Measurements from ENCODE around the gene KCTD18.

KCTD18 gene

DNA sequence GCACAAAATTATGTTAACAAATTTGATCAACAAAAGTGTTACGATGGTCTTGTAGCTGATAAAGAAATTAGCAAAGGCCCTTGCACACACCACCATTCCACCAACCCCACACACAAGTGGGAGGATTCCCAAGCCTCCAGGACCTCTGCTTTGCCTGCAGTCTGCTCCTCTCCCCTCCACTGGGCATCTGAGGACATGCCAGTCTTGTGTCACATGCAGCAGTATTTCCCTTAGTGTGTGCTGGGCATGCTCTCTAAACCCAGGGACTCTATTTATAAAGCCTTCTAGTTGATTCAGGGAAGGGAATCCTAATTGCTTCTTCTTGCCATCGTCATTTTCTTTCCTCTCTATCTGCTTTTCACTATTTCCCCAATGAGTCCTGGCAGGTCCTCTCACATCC is 53.3 kb downstream of the KCTD18 start:
- Histone ChIP-seq H3K36me3 (replicated peaks in 1 of 2; ENCODE audit: control insufficient read depth in 2 of 2, insufficient read depth in 2 of 2, low read length in 2 of 2) (peaks cover 0 to 23% of the 10 kb centered on the region in 2 donors), H3K4me3 (ENCODE audit: low read length in 2 of 2) (no peak overlapping the region), H2AFZ (ENCODE audit: low read length) (no peak overlapping the region), H3K9ac (ENCODE audit: low read depth, low read length, poor library complexity) (no peak overlapping the region), H2BK12ac (ENCODE audit: low read length) (no peak overlapping the region), H2AK5ac (ENCODE audit: low read depth, low read length) (no peak overlapping the region), H3K4me2 (ENCODE audit: insufficient read depth, low read length, poor library complexity, severe bottlenecking) (no peak overlapping the region), H3K79me1 (ENCODE audit: low read depth, low read length) (no peaks in the 10 kb centered on the region), H3K18ac (ENCODE audit: low read length) (no peak overlapping the region), H3K4ac (ENCODE audit: low read length) (no peak overlapping the region), H2BK120ac (ENCODE audit: low read depth, low read length) (no peak overlapping the region), H3K14ac (ENCODE audit: low read length) (no peak overlapping the region), H3K4me1 (ENCODE audit: control insufficient read depth in 2 of 2, insufficient read depth in 1 of 2, low read depth in 1 of 2, low read length in 2 of 2) (peaks cover 0 to 5% of the 10 kb centered on the region in 2 donors), H3K27me3 (ENCODE audit: control insufficient read depth in 3 of 3, insufficient read depth in 3 of 3, low read depth in 1 of 3, low read length in 3 of 3) (no peaks in the 10 kb centered on the region), H3K23ac (ENCODE audit: low read depth, low read length, poor library complexity) (no peak overlapping the region), H2BK5ac (ENCODE audit: low read length) (no peak overlapping the region), H4K8ac (ENCODE audit: low read depth, low read length) (no peak overlapping the region), H4K91ac (ENCODE audit: low read depth, low read length, poor library complexity) (no peak overlapping the region), H2BK15ac (ENCODE audit: low read length) (no peak overlapping the region), H3K9me3 (replicated peaks in 1 of 2; ENCODE audit: control insufficient read depth in 2 of 2, insufficient read depth in 1 of 2, low read depth in 1 of 2, low read length in 2 of 2) (peaks cover 0 to 2% of the 10 kb centered on the region in 2 donors), H3K27ac (replicated peaks; ENCODE audit: low read length) (no peak overlapping the region)
- DNase-seq (ENCODE audit: low spot score), result no peak
- no CpG with 5 or more reads among the region's 2 CpGs for WGBS, 2 donors (ENCODE audit: extremely low coverage in 2 of 2, insufficient read length in 2 of 2, insufficient replicate concordance in 1 of 2)

- H3K9ac ChIP-seq (ENCODE audit: low read depth, low read length, poor library complexity), result no peak overlapping the region
- H3K27ac ChIP-seq (replicated peaks; ENCODE audit: low read length), result no peak overlapping the region
- no peak for DNase-seq (ENCODE audit: low spot score)
- no peak overlapping the region for H3K4me2 ChIP-seq (ENCODE audit: insufficient read depth, low read length, poor library complexity, severe bottlenecking)
- H2BK12ac ChIP-seq (ENCODE audit: low read length), result no peak overlapping the region
- no peak overlapping the region for H2BK15ac ChIP-seq (ENCODE audit: low read length)
- no peak overlapping the region for H2AFZ ChIP-seq (ENCODE audit: low read length)
- no peak overlapping the region for H2BK120ac ChIP-seq (ENCODE audit: low read depth, low read length)
- no peak overlapping the region for H4K91ac ChIP-seq (ENCODE audit: low read depth, low read length, poor library complexity)
- H4K8ac ChIP-seq (ENCODE audit: low read depth, low read length), result no peak overlapping the region
- H3K9me3 ChIP-seq (replicated peaks in 1 of 2; ENCODE audit: control insufficient read depth in 2 of 2, insufficient read depth in 1 of 2, low read depth in 1 of 2, low read length in 2 of 2), result peaks cover 0 to 2% of the 10 kb centered on the region in 2 donors
- no peak overlapping the region for H3K23ac ChIP-seq (ENCODE audit: low read depth, low read length, poor library complexity)
- no CpG with 5 or more reads among the region's 4 CpGs for WGBS, 2 donors (ENCODE audit: extremely low coverage in 2 of 2, insufficient read length in 2 of 2, insufficient replicate concordance in 1 of 2)
- H2BK5ac ChIP-seq (ENCODE audit: low read length), result no peak overlapping the region
- no peak overlapping the region for H3K14ac ChIP-seq (ENCODE audit: low read length)
- H3K18ac ChIP-seq (ENCODE audit: low read length), result no peak overlapping the region
- H3K4me3 ChIP-seq (ENCODE audit: low read length in 2 of 2), result no peak overlapping the region
- no peaks in the 10 kb centered on the region for H3K27me3 ChIP-seq (ENCODE audit: control insufficient read depth in 3 of 3, insufficient read depth in 3 of 3, low read depth in 1 of 3, low read length in 3 of 3)
- H3K79me1 ChIP-seq (ENCODE audit: low read depth, low read length), result no peaks in the 10 kb centered on the region
- no peak overlapping the region for H3K4ac ChIP-seq (ENCODE audit: low read length)
- peak overlapping the region; percentile 47 for H2AK5ac ChIP-seq (ENCODE audit: low read depth, low read length)
- peaks cover 0 to 5% of the 10 kb centered on the region in 2 donors for H3K4me1 ChIP-seq (ENCODE audit: control insufficient read depth in 2 of 2, insufficient read depth in 1 of 2, low read depth in 1 of 2, low read length in 2 of 2)
- H3K36me3 ChIP-seq (replicated peaks in 1 of 2; ENCODE audit: control insufficient read depth in 2 of 2, insufficient read depth in 2 of 2, low read length in 2 of 2), result peaks cover 0 to 23% of the 10 kb centered on the region in 2 donors
Measured at GRCh38 chr2:200455958-200456421, 53.9 kb downstream of the KCTD18 start.

- no CpG with 5 or more reads among the region's 4 CpGs for WGBS, 2 donors (ENCODE audit: extremely low coverage in 2 of 2, insufficient read length in 2 of 2, insufficient replicate concordance in 1 of 2)
- no peak overlapping the region for H3K9ac ChIP-seq (ENCODE audit: low read depth, low read length, poor library complexity)
- no peak overlapping the region for H2AFZ ChIP-seq (ENCODE audit: low read length)
- no peak for DNase-seq (ENCODE audit: low spot score)
- no peak overlapping the region for H2BK12ac ChIP-seq (ENCODE audit: low read length)
- H3K4me3 ChIP-seq (ENCODE audit: low read length in 2 of 2), result no peak overlapping the region
- no peak overlapping the region for H3K4me2 ChIP-seq (ENCODE audit: insufficient read depth, low read length, poor library complexity, severe bottlenecking)
- peaks cover 0 to 5% of the 10 kb centered on the region in 2 donors for H3K4me1 ChIP-seq (ENCODE audit: control insufficient read depth in 2 of 2, insufficient read depth in 1 of 2, low read depth in 1 of 2, low read length in 2 of 2)
- no peak overlapping the region for H4K8ac ChIP-seq (ENCODE audit: low read depth, low read length)
- no peak overlapping the region for H3K18ac ChIP-seq (ENCODE audit: low read length)
- no peaks in the 10 kb centered on the region for H3K27me3 ChIP-seq (ENCODE audit: control insufficient read depth in 3 of 3, insufficient read depth in 3 of 3, low read depth in 1 of 3, low read length in 3 of 3)
- peak overlapping the region; percentile 47 for H2AK5ac ChIP-seq (ENCODE audit: low read depth, low read length)
- no peak overlapping the region for H3K14ac ChIP-seq (ENCODE audit: low read length)
- no peaks in the 10 kb centered on the region for H3K79me1 ChIP-seq (ENCODE audit: low read depth, low read length)
- no peak overlapping the region for H2BK15ac ChIP-seq (ENCODE audit: low read length)
- H3K4ac ChIP-seq (ENCODE audit: low read length), result no peak overlapping the region
- peaks cover 0 to 28% of the 10 kb centered on the region in 2 donors for H3K36me3 ChIP-seq (replicated peaks in 1 of 2; ENCODE audit: control insufficient read depth in 2 of 2, insufficient read depth in 2 of 2, low read length in 2 of 2)
- no peak overlapping the region for H3K23ac ChIP-seq (ENCODE audit: low read depth, low read length, poor library complexity)
- H4K91ac ChIP-seq (ENCODE audit: low read depth, low read length, poor library complexity), result no peak overlapping the region
- peaks cover 0 to 2% of the 10 kb centered on the region in 2 donors for H3K9me3 ChIP-seq (replicated peaks in 1 of 2; ENCODE audit: control insufficient read depth in 2 of 2, insufficient read depth in 1 of 2, low read depth in 1 of 2, low read length in 2 of 2)
- no peak overlapping the region for H2BK120ac ChIP-seq (ENCODE audit: low read depth, low read length)
- no peak overlapping the region for H3K27ac ChIP-seq (replicated peaks; ENCODE audit: low read length)
- H2BK5ac ChIP-seq (ENCODE audit: low read length), result no peak overlapping the region
Measured at GRCh38 chr2:200454927-200455801, 54.7 kb downstream of the KCTD18 start.

DNA sequence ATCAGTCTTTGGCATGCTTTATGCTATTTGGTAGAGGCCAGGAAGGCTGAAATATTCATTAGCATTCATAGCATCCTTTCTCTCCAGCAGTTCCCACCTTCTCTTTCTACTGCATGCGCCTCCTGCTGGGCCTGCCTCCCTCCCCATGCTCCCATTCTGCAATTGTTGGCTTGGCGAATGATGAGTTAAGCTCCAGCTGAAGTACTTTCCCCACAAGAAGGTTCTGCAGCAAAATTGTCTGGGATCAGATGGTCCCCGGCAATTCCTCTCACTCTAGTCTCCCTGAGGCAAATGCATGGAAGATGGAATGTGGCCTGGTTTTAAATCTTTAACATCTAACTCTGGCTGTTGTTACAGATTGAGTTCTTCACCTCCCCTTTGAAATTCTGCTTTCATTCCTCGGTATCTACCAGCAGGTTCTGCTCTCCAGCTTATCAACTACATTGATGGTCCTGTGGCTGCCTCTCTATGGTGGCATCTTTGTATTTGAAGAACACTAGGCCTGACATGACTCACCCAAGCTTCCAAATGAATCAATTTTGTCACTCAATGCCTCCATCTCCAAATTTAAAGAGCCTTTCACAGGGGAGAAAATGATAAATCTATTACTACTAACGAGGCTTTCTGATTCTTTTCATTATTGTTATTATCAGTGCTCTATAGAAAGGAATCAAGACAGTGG is 55.9 kb downstream of the KCTD18 start:
- no peak overlapping the region for H3K27ac ChIP-seq (replicated peaks; ENCODE audit: low read length)
- WGBS, 2 donors (ENCODE audit: extremely low coverage in 2 of 2, insufficient read length in 2 of 2, insufficient replicate concordance in 1 of 2), result no CpG with 5 or more reads among the region's 5 CpGs

More for the DNA sequence above, 55.9 kb downstream of the KCTD18 start:
- no peaks in the 10 kb centered on the region for H3K79me1 ChIP-seq (ENCODE audit: low read depth, low read length)
- no peak overlapping the region for H3K14ac ChIP-seq (ENCODE audit: low read length)
- no peak overlapping the region for H3K9ac ChIP-seq (ENCODE audit: low read depth, low read length, poor library complexity)
- no peak overlapping the region for H2AFZ ChIP-seq (ENCODE audit: low read length)
- peaks cover 0 to 5% of the 10 kb centered on the region in 2 donors for H3K4me1 ChIP-seq (ENCODE audit: control insufficient read depth in 2 of 2, insufficient read depth in 1 of 2, low read depth in 1 of 2, low read length in 2 of 2)
- H2BK15ac ChIP-seq (ENCODE audit: low read length), result no peak overlapping the region
- no peak overlapping the region for H3K4me2 ChIP-seq (ENCODE audit: insufficient read depth, low read length, poor library complexity, severe bottlenecking)
- H3K18ac ChIP-seq (ENCODE audit: low read length), result no peak overlapping the region
- no peak overlapping the region for H4K8ac ChIP-seq (ENCODE audit: low read depth, low read length)
- no peak overlapping the region for H3K23ac ChIP-seq (ENCODE audit: low read depth, low read length, poor library complexity)
- no peak overlapping the region for H3K4ac ChIP-seq (ENCODE audit: low read length)
- H3K9me3 ChIP-seq (replicated peaks in 1 of 2; ENCODE audit: control insufficient read depth in 2 of 2, insufficient read depth in 1 of 2, low read depth in 1 of 2, low read length in 2 of 2), result peaks cover 0 to 2% of the 10 kb centered on the region in 2 donors
- H4K91ac ChIP-seq (ENCODE audit: low read depth, low read length, poor library complexity), result no peak overlapping the region
- no peak for DNase-seq (ENCODE audit: low spot score)
- H2BK120ac ChIP-seq (ENCODE audit: low read depth, low read length), result no peak overlapping the region
- no peak overlapping the region for H3K4me3 ChIP-seq (ENCODE audit: low read length in 2 of 2)
- H2BK12ac ChIP-seq (ENCODE audit: low read length), result no peak overlapping the region
- H2BK5ac ChIP-seq (ENCODE audit: low read length), result no peak overlapping the region
- H3K36me3 ChIP-seq (replicated peaks in 1 of 2; ENCODE audit: control insufficient read depth in 2 of 2, insufficient read depth in 2 of 2, low read length in 2 of 2), result peaks cover 0 to 19% of the 10 kb centered on the region in 2 donors
- no peak overlapping the region for H2AK5ac ChIP-seq (ENCODE audit: low read depth, low read length)
- no peaks in the 10 kb centered on the region for H3K27me3 ChIP-seq (ENCODE audit: control insufficient read depth in 3 of 3, insufficient read depth in 3 of 3, low read depth in 1 of 3, low read length in 3 of 3)
